ENCODE data around the gene ARL14EPL. TPM values are rescaled to one million over a fixed set of nuclear protein-coding genes. Genes with fewer than 3 reads are reported as not detected.

The ARL14EPL gene
- total RNA-seq, 1 experiment from 2014 or later = not detected

DNA sequence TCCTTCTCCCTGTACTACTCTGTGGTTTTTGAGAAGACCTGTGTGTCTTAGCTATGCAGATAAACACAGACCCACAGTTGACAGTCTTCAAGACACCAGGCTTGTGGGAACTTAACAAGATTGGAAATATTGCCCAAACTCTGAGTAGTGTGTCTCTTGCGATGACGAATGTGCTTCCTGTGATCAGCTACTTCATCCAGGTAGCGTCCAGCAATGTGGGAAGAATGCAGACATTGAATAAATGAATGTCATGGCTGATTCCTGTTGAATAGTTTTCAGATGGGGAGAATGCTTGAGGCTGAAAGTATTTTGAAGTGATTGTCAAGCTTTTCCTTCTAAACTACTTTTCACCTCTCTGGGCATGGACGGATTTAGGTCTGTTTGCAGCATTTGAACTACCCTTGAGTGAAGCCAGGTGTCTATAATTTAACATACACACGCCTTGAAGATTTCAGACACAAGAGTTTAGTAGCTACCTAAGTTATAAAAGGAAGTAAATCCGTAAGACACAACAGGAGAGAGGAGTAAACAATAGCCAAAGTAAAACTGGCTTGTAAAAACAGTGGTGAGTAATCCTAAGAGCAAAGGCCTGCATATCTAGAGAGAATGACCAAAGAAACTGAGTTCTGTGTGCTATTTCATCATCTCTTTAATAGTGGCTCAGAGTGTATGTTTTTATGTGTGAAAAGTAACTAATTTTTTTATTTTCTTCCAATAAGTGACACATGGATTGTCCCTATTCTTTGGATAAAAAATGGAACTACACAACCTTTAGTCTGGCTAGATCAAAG lies 30.0 kb upstream of the ARL14EPL start:
- Mint-ChIP-seq H3K9me3 (no peaks in the 10 kb centered on the region), H3K27ac (no peak overlapping the region), H3K4me1 (peaks cover 4% of the 10 kb centered on the region), H3K27me3 (ENCODE audit: low read depth) (no peaks in the 10 kb centered on the region), H3K36me3 (no peaks in the 10 kb centered on the region), H3K4me3 (no peak overlapping the region)
- no peak for DNase-seq (ENCODE audit: low spot score)
- CTCF ChIA-PET = no interaction called here
- POLR2A ChIA-PET = no interaction called here
- TF ChIP-seq ATF6 (CRISPR knock-in tag; IDR thresholded peaks at IDR 0.05) (no peak), TP53 (CRISPR knock-in tag; IDR thresholded peaks at IDR 0.05) (no peak), ZNF532 (CRISPR knock-in tag; IDR thresholded peaks at IDR 0.05; ENCODE audit: borderline replicate concordance) (no peak), ZNF281 (CRISPR knock-in tag; IDR thresholded peaks at IDR 0.05) (no peak), ZNF263 (CRISPR knock-in tag; IDR thresholded peaks at IDR 0.05; ENCODE audit: low read depth) (no peak), AR (CRISPR knock-in tag; IDR thresholded peaks at IDR 0.05) (no peak), OVOL2 (CRISPR knock-in tag; IDR thresholded peaks at IDR 0.05; ENCODE audit: borderline replicate concordance) (no peak), MXD4 (CRISPR knock-in tag; IDR thresholded peaks at IDR 0.05; ENCODE audit: borderline replicate concordance) (no peak), CREB1 (CRISPR knock-in tag; IDR thresholded peaks at IDR 0.05) (no peak), SMAD3 (CRISPR knock-in tag; IDR thresholded peaks at IDR 0.05; ENCODE audit: borderline replicate concordance) (no peak), FOXK1 (CRISPR knock-in tag; IDR thresholded peaks at IDR 0.05) (no peak), ZNF138 (CRISPR knock-in tag; conservative IDR thresholded peaks at IDR 0.05) (no peak), JAZF1 (CRISPR knock-in tag; IDR thresholded peaks at IDR 0.05) (no peak)
- TF ChIP-seq, protein P1, sequence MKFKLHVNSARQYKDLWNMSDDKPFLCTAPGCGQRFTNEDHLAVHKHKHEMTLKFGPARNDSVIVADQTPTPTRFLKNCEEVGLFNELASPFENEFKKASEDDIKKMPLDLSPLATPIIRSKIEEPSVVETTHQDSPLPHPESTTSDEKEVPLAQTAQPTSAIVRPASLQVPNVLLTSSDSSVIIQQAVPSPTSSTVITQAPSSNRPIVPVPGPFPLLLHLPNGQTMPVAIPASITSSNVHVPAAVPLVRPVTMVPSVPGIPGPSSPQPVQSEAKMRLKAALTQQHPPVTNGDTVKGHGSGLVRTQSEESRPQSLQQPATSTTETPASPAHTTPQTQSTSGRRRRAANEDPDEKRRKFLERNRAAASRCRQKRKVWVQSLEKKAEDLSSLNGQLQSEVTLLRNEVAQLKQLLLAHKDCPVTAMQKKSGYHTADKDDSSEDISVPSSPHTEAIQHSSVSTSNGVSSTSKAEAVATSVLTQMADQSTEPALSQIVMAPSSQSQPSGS (CRISPR knock-in tag; IDR thresholded peaks at IDR 0.05; ENCODE audit: borderline replicate concordance, low read depth) = no peak
- ATAC-seq = no peak
